Psoas muscle (tissue), 7 donors: Measurements from ENCODE around the gene OR14A16. TPM values are rescaled to one million over a fixed set of nuclear protein-coding genes. Genes with fewer than 3 reads are reported as not detected.

Experiments used
- polyA plus RNA-seq, 3 donors: library from polyadenylated mRNA; stranded (reverse); fragments of 200-250 nt; gene quantifications; one replicate each; pipeline ENCODE4 v1.2.3, GENCODE V29; 2013
- total RNA-seq, 4 donors: library from RNA; stranded (reverse); fragmentation: NEBNext Ultra II Directional in 2 of 4; extraction: Animal tissue kit (Norgen Biotek cat#: 25700) in 2 of 4; gene quantifications; one replicate each; pipeline versions ENCODE4 v1.2.1 to v1.2.4, GENCODE V29; 2021 to 2023
- donor health status: healthy with polysubstance abuse.
- donor health status: DM: no; HTN: no; CAD: no; lungs with moderate emphysema.
- donor health status: Bipolar disorder and iron deficiency.
- donor health status: healthy.
- donor health status: DM: no; HTN: no; CAD: no.
- donor health status: DM: no; HTN: no; CAD: no.
- donor health status: DM: yes; HTN: yes; CAD: no.

OR14A16 gene
- total and polyA plus RNA-seq, 7 donors = not detected

Other genes with a start within 250 kb of the OR14A16 start
- not detected for gene OR2G2, start 235.8 kb downstream of the OR14A16 start, total RNA-seq
- not detected for gene OR2G2, start 235.8 kb downstream of the OR14A16 start, polyA plus RNA-seq
- gene OR2G3, start 218.5 kb downstream of the OR14A16 start, total RNA-seq = not detected
- gene OR2G3, start 218.5 kb downstream of the OR14A16 start, polyA plus RNA-seq = not detected
- not detected for gene OR13G1, start 144.4 kb downstream of the OR14A16 start, total RNA-seq
- not detected for gene OR13G1, start 144.4 kb downstream of the OR14A16 start, polyA plus RNA-seq
- not detected for gene OR6F1, start 107.5 kb downstream of the OR14A16 start, total RNA-seq
- not detected for gene OR6F1, start 107.5 kb downstream of the OR14A16 start, polyA plus RNA-seq
- not detected for gene OR14K1, start 85.5 kb downstream of the OR14A16 start, total RNA-seq
- not detected for gene OR14K1, start 85.5 kb downstream of the OR14A16 start, polyA plus RNA-seq
- not detected for gene OR14A2, start 76.0 kb downstream of the OR14A16 start, total RNA-seq
- gene OR14A2, start 76.0 kb downstream of the OR14A16 start, polyA plus RNA-seq = not detected
- gene OR1C1, start 63.6 kb downstream of the OR14A16 start, total RNA-seq = not detected
- not detected for gene OR1C1, start 63.6 kb downstream of the OR14A16 start, polyA plus RNA-seq
- gene OR11L1, start 17.8 kb upstream of the OR14A16 start, total RNA-seq = not detected
- gene OR11L1, start 17.8 kb upstream of the OR14A16 start, polyA plus RNA-seq = not detected
- 1 to 10 TPM in 1 of 4 donors, under 1 TPM in 3; 0.06 to 2.4 (median 0.46) TPM for gene TRIM58, start 33.1 kb upstream of the OR14A16 start, total RNA-seq
- gene TRIM58, start 33.1 kb upstream of the OR14A16 start, polyA plus RNA-seq = under 1 TPM in 2 of 3 donors, not detected in 1; 0.04 to 0.08 TPM
- under 1 TPM in 2 of 4 donors, not detected in 2; 0.24 to 0.57 TPM for gene OR2W3, start 71.5 kb upstream of the OR14A16 start, total RNA-seq
- under 1 TPM in 1 of 3 donors, not detected in 2; 0.07 TPM for gene OR2W3, start 71.5 kb upstream of the OR14A16 start, polyA plus RNA-seq
- gene OR2T8, start 96.1 kb upstream of the OR14A16 start, total RNA-seq = not detected
- gene OR2T8, start 96.1 kb upstream of the OR14A16 start, polyA plus RNA-seq = not detected
- gene OR2AJ1, start 100.8 kb upstream of the OR14A16 start, total RNA-seq = not detected
- not detected for gene OR2AJ1, start 100.8 kb upstream of the OR14A16 start, polyA plus RNA-seq
- gene OR2L8, start 124.7 kb upstream of the OR14A16 start, total RNA-seq = not detected
- not detected for gene OR2L8, start 124.7 kb upstream of the OR14A16 start, polyA plus RNA-seq
- gene OR2AK2, start 141.1 kb upstream of the OR14A16 start, total RNA-seq = not detected
- gene OR2AK2, start 141.1 kb upstream of the OR14A16 start, polyA plus RNA-seq = not detected
- gene OR2L5, start 189.5 kb upstream of the OR14A16 start, total RNA-seq = not detected
- not detected for gene OR2L5, start 189.5 kb upstream of the OR14A16 start, polyA plus RNA-seq
- gene OR2L2, start 206.0 kb upstream of the OR14A16 start, total RNA-seq = not detected
- gene OR2L2, start 206.0 kb upstream of the OR14A16 start, polyA plus RNA-seq = not detected
- gene OR2L3, start 222.7 kb upstream of the OR14A16 start, total RNA-seq = not detected
- not detected for gene OR2L3, start 222.7 kb upstream of the OR14A16 start, polyA plus RNA-seq